ENCODE data around the gene ZNF582. TPM values are rescaled to one million over a fixed set of nuclear protein-coding genes. Genes with fewer than 3 reads are reported as not detected.
"Not testable (repeated sequence)": the region's sequence is repeated elsewhere in the genome, so short reads cannot be mapped to it uniquely, and the experiment has no call there.

The ZNF582 gene
- total RNA-seq, 1 donor from 2014 or later: 1.2 TPM

DNA sequence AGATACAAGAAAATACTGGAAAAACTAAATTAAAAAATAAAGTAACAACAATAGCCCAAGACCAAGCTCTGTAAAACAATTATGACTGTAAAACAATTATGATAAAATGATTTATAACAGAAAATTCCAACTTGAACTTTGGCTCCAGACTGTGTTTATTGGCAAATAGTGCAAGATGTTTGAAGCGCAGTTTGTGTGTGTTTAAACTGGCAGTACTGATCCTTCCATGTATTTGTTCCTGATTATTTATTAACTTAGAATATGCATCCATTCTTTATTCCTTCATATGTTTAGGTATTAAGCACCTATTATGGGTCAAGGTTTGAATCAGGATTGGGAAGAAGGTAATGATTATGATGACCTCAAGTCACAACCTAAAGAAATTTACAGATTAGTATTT, 37.8 kb downstream of the ZNF582 start:
- peak; percentile 51 for ATAC-seq
- no peak for DNase-seq (ENCODE audit: low spot score)

DNA sequence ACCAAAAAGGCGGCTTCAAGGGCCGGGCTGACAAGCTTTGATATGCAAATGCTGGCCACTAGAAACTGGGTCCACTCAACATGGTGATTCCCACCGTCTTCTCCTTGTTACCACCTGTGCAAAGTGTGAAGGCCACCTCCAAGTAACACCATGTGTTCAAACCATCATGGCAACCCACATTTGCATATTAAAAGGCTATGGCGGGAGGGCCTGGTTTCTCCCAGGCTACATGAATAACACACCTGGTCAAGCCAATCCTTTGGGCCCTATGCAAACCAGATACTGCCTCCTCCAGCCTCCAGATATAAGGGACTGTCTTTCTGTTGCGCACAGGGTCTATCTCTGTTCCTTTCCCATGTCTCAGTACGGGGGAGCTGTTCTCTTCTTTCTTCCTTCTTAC, 42.1 kb downstream of the ZNF582 start:
- ATAC-seq (no peak), DNase-seq (ENCODE audit: low spot score) (no peak)

DNA sequence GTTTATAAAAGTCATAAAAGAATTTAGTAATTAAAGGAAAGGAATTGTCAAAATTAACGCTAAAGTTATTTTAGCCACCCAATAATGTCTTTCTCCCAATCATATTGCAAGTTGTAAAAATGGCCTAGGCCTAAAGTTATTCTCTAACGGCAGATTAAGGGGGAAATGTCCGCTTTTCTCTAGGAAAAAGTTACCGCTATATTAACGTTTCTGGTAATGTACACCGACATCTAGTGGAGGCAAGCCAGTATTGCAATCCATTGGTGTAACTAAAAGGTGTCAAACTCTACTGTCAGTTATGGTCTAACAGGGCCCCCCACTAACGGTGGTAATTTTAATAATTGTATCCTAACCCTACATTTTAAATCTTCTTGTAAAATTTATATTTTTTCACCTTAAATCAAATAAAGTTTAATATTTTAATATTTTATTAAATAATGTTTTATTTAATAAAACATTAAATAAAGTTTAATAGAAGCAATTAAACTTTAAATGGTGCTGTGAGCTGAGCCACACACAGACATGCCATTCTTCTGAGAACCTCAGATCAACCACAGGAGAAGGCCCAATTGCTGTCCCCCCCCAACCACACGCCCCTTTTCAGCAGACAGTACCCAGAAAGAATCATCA, 42.8 kb downstream of the ZNF582 start:
- ATAC-seq (peak; percentile 47), DNase-seq (ENCODE audit: low spot score) (no peak)

DNA sequence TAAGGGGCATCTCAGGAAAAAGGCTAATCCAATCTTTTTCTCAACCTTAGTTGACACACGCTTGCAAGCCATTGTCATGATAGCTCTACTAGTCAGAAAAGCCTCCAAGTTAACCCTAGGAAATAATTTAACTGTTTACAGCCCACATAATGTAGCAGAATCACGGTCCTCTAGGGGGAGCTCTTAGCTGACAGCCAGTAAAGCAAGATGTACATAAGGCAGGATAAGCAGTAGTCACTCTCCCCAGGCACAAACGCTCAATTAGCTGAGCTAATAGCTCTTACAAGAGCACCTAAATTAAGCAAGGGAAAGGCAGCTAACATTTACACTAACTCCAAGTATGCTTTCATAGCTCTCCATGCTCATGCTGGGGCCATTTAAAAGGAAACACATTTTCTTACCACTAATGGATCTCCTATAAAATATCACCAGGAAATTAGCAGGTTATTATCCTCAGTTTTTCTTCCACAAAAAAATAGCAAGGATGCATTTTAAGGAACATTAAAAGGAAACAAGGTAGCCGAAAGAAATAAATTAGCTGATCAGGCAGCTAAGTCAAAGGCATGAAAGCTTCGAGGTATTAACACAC, 45.0 kb downstream of the ZNF582 start:
- ATAC-seq: no peak
- DNase-seq (ENCODE audit: low spot score): no peak

DNA sequence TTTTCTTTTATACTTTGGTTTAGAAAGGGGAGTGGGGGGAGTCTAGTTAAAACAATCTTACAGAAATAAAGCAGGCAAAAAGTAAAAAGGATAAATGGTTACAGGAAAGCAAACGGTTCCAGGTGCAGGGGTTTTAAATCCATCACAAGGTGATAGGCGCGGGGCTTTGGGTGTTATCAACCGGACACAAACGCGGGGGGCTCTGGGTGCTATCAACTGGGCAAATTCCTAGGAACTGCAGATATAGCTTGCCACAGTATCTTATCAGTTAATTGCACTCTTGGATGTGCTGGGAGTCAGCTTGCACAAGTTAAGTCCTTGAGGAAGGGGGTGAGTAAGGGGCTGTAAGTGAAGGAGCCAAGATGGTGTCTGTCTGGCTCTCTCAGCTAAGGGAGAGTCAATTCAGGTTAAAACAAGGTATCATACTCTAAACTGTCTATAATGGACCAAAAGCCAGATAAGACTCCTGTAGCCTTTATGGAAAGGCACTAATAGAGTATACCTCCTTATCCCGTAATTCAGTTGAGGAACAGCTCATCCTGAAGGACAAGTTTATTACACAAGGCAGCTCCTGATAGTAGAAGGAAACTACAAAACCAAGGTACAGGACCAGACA, 46.1 kb downstream of the ZNF582 start:
- no peak for DNase-seq (ENCODE audit: low spot score)
- ATAC-seq: no peak

DNA sequence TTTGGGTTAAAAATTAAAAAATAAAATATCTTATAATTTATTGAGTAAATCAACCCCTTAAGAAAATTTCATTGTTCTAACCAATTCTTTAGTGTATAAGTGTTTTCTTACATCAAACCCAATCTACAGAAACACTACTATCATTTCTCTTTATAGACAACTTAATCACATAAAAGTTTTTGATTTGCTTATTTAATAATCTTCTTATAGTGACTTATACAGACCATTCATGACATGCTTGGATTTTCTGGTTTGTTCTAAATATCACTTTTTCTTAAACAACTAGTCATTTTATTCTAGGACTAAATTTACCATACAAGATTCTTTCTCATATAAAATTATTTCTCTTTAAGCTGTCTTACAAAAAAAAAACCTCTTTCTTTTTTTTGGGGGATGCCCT, 51.4 kb downstream of the ZNF582 start:
- no peak for DNase-seq (ENCODE audit: low spot score)
- ATAC-seq: no peak

DNA sequence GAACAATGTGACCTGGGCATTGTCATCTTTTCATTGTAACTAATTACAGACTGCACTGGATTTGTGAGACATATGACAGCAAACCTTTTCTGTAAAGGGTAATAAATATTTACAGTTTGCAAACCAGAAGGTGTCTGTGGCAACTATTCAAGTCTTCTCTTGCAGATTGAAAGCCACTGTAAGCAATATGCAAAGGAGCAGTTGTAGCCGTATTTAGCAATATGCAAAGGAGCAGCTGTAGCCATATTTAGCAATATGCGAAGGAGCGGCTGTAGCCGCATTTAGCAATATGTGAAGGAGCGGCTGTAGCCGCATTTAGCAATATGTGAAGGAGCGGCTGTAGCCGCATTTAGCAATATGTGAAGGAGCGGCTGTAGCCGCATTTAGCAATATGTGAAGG, 54.3 kb downstream of the ZNF582 start:
- not testable (repeated sequence) for ATAC-seq; DNase-seq (ENCODE audit: low spot score)

DNA sequence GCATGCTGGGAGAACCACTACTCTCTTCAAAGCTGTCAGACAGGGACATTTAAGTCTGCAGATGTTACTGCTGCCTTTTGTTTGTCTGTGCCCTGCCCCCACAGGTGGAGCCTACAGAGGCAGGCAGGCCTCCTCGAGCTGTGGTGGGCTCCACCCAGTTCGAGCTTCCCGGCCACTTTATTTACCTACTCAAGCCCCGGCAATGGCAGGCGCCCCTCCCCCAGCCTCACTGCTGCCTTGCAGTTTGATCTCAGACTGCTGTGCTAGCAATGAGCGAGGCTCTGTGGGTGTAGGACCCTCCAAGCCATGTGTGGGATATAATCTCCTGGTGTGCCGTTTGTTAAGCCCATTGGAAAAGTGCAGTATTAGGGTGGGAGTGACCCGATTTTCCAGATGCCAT, 56.3 kb downstream of the ZNF582 start:
- not testable (repeated sequence) for ATAC-seq

DNA sequence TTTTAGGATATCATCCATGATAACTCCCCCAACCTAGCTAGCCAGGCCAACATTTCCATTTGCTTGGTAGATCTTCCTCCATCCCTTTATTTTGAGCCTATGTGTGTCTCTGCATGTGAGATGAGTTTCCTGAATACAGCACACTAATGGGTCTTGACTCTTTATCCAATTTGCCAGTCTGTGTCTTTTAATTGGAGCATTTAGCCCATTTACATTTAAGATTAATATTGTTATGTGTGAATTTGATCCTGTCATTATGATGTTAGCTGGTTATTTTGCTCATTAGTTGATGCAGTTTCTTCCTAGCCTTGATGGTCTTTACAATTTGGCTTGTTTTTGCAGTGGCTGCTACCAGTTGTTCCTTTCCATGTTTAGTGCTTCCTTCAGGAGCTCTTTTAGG, 58.0 kb downstream of the ZNF582 start:
- not testable (repeated sequence) for ATAC-seq; DNase-seq (ENCODE audit: low spot score)

More for the DNA sequence above, 56.3 kb downstream of the ZNF582 start:
- not testable (repeated sequence) for DNase-seq (ENCODE audit: low spot score)

DNA sequence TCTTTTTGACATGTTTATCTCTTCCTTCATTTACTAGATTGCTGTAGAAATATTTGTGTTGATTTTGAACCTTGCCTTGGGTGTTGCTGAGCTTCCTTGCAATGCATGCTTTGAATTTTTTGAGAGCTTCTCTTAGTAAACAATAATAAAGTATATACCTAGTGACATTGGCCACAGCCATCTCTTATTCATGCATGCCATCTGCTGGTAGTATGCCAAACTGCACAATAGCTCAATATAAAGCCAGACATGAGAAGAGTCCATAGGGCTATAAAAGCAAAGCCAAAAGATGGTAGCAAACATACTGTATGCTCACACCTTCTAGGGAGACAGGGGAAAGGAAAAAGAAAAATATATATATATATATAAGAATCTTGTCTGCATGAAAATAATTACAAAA, 59.8 kb downstream of the ZNF582 start:
- ATAC-seq (peak; percentile 91), DNase-seq (ENCODE audit: low spot score) (no peak)

Other genes starting within 250 kb of the ZNF582 start
- gene GALP, start 217.5 kb downstream of the ZNF582 start, total RNA-seq: not detected
- gene ZSCAN5B, start 195.8 kb downstream of the ZNF582 start, total RNA-seq: not detected
- not detected for gene ZSCAN5C, start 191.3 kb downstream of the ZNF582 start, total RNA-seq
- not detected for gene EDDM13, start 120.8 kb downstream of the ZNF582 start, total RNA-seq
- gene ZSCAN5A, start 78.7 kb downstream of the ZNF582 start, total RNA-seq: 4.3 TPM
- 1.1 TPM for gene ZNF583, start 10.8 kb upstream of the ZNF582 start, total RNA-seq
- 0.63 TPM for gene ZNF667, start 83.8 kb upstream of the ZNF582 start, total RNA-seq
- 1.3 TPM for gene ZNF471, start 114.3 kb upstream of the ZNF582 start, total RNA-seq
- 0.45 TPM for gene ZFP28, start 145.4 kb upstream of the ZNF582 start, total RNA-seq
- 2.7 TPM for gene ZNF470, start 173.9 kb upstream of the ZNF582 start, total RNA-seq
- 1.8 TPM for gene ZNF71, start 201.8 kb upstream of the ZNF582 start, total RNA-seq
- not detected for gene SMIM17, start 249.6 kb upstream of the ZNF582 start, total RNA-seq

Data from left lobe of liver (tissue), 2 donors.